ENCODE results near the gene ASH1L.
"Not testable (repeated sequence)": the region's sequence is repeated elsewhere in the genome, so short reads cannot be mapped to it uniquely, and the experiment has no call there.

GRCh38 chr1:155385836-155386235 lies 176.8 kb downstream of the ASH1L start:
- TF ChIP-seq, protein P1, sequence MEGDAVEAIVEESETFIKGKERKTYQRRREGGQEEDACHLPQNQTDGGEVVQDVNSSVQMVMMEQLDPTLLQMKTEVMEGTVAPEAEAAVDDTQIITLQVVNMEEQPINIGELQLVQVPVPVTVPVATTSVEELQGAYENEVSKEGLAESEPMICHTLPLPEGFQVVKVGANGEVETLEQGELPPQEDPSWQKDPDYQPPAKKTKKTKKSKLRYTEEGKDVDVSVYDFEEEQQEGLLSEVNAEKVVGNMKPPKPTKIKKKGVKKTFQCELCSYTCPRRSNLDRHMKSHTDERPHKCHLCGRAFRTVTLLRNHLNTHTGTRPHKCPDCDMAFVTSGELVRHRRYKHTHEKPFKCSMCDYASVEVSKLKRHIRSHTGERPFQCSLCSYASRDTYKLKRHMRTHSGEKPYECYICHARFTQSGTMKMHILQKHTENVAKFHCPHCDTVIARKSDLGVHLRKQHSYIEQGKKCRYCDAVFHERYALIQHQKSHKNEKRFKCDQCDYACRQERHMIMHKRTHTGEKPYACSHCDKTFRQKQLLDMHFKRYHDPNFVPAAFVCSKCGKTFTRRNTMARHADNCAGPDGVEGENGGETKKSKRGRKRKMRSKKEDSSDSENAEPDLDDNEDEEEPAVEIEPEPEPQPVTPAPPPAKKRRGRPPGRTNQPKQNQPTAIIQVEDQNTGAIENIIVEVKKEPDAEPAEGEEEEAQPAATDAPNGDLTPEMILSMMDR (IDR thresholded peaks at IDR 0.05; ENCODE audit: extremely low read depth in 1 of 2, insufficient read depth in 1 of 2, low read depth in 1 of 2, low read length in 2 of 2), result not testable (repeated sequence)
- TF ChIP-seq POLR2A (IDR thresholded peaks at IDR 0.05; ENCODE audit: low read depth, low read length), result not testable (repeated sequence)

Measured in endothelial cell of umbilical vein (primary cell).